ENCODE measurements around the gene SNX7.

DNA sequence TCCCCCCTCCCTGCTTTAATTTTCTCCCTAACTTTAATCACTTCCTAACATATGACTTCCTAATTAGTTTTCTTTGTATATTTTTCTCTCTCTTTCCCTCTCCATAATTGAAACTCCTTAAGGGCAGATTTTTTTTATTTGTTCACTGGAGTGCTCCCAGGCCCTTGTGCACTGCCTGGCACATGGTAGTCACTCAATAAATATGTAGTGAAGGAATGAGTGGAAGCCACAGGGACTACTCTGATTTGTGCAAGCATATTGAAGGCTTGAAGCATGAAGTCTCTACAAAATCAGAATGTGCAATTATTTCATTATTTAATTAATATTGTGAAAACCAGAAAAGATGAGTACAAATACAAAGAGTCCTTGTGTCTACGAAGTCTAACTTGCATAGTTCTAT lies 41.5 kb downstream of the SNX7 start:
- TF ChIP-seq, protein P1, sequence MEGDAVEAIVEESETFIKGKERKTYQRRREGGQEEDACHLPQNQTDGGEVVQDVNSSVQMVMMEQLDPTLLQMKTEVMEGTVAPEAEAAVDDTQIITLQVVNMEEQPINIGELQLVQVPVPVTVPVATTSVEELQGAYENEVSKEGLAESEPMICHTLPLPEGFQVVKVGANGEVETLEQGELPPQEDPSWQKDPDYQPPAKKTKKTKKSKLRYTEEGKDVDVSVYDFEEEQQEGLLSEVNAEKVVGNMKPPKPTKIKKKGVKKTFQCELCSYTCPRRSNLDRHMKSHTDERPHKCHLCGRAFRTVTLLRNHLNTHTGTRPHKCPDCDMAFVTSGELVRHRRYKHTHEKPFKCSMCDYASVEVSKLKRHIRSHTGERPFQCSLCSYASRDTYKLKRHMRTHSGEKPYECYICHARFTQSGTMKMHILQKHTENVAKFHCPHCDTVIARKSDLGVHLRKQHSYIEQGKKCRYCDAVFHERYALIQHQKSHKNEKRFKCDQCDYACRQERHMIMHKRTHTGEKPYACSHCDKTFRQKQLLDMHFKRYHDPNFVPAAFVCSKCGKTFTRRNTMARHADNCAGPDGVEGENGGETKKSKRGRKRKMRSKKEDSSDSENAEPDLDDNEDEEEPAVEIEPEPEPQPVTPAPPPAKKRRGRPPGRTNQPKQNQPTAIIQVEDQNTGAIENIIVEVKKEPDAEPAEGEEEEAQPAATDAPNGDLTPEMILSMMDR (IDR thresholded peaks at IDR 0.05; ENCODE audit: insufficient read depth, low read depth, low read length) = no peak
- no peak for TF ChIP-seq EZH2 (IDR thresholded peaks at IDR 0.05; ENCODE audit: insufficient read depth, low read length)
